Ishikawa (cell line): ENCODE results near the gene FBRSL1.

ENCODE experiments used
- CEBPB ChIP-seq: IDR thresholded peaks from 2 replicates; pipeline ENCODE4 v1.6.1; 2012
- CREB1 ChIP-seq: IDR thresholded peaks from 2 replicates; pipeline ENCODE4 v1.6.1; 2012; ENCODE audit warnings: low read depth
- EGR1 ChIP-seq: IDR thresholded peaks from 2 replicates; pipeline ENCODE4 v1.6.1; 2012
- EP300 ChIP-seq: IDR thresholded peaks from 2 replicates; pipeline ENCODE4 v1.6.1; 2012; ENCODE audit warnings: borderline replicate concordance
- FOXM1 ChIP-seq: IDR thresholded peaks from 2 replicates; pipeline ENCODE4 v1.6.1; 2012; ENCODE audit warnings: low read depth, borderline replicate concordance
- NFIC ChIP-seq: IDR thresholded peaks from 2 replicates; pipeline ENCODE4 v1.6.1; 2012
- RAD21 ChIP-seq: IDR thresholded peaks from 2 replicates; pipeline ENCODE4 v1.6.1; 2012; ENCODE audit warnings: low read depth
- TAF1 ChIP-seq: IDR thresholded peaks from 2 replicates; pipeline ENCODE4 v1.6.1; 2012; ENCODE audit warnings: low read depth, mild to moderate bottlenecking
- TCF12 ChIP-seq: IDR thresholded peaks from 2 replicates; pipeline ENCODE4 v1.6.1; 2012; ENCODE audit warnings: low read depth
- TEAD4 ChIP-seq: IDR thresholded peaks from 2 replicates; pipeline ENCODE4 v1.6.1; 2012
- YY1 ChIP-seq: IDR thresholded peaks from 2 replicates; pipeline ENCODE4 v1.6.1; 2012; ENCODE audit warnings: low read depth
- ZBTB7A ChIP-seq: IDR thresholded peaks from 2 replicates; pipeline ENCODE4 v1.6.1; 2012; ENCODE audit warnings: low read depth
- TF ChIP-seq, protein P1 (sequence below): IDR thresholded peaks from 2 replicates; pipeline ENCODE4 v1.6.1; 2012; ENCODE audit warnings: low read depth, mild to moderate bottlenecking
- TF ChIP-seq, protein P2 (sequence below): IDR thresholded peaks from 2 replicates; pipeline ENCODE4 v1.6.1; 2012
- TF ChIP-seq, protein P3 (sequence below): IDR thresholded peaks from 2 replicates; pipeline ENCODE4 v1.6.1; 2012

Gene FBRSL1

DNA sequence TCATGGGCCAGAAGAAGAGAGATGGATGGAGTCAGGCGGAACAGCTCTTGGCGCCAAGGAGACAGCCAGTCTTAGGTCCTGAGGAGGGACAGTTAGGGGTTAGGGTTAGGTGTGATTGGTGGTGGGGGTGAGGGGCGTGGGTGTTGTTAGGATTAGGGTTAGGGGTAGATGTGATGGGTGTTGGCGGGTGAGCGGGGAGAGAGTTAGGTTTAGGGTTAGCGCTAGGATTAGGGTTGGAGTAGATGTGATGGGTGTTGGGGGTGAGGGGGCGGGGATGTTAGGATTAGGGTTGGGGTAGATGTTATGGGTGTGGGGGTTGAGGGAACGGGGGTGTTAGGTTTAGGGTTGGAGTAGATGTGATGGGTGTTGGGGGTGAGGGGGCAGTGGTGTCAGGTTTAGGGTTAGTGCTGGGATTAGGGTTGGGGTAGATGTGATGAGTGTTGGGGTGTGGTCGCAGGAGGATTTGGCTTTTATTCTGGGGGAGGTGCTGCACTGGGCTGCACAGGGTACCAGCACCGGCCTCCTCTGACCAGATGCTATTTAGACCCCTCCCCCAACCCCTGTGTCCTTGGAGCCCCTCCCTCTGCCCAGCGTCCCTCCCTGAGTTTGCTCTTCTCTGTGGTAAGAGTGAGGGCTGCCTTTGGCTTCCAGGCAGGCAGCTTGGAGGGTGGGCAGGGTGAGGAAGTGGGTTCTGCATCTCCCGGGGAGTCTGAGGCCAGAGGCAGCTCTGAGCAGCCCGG lies 35.6 kb upstream of the FBRSL1 start:
- TF ChIP-seq RAD21 (no peak), YY1 (no peak), NFIC (no peak), TAF1 (no peak), FOXM1 (no peak), CREB1 (no peak), EP300 (no peak), TEAD4 (no peak), CEBPB (no peak)
- TF ChIP-seq, protein P1, sequence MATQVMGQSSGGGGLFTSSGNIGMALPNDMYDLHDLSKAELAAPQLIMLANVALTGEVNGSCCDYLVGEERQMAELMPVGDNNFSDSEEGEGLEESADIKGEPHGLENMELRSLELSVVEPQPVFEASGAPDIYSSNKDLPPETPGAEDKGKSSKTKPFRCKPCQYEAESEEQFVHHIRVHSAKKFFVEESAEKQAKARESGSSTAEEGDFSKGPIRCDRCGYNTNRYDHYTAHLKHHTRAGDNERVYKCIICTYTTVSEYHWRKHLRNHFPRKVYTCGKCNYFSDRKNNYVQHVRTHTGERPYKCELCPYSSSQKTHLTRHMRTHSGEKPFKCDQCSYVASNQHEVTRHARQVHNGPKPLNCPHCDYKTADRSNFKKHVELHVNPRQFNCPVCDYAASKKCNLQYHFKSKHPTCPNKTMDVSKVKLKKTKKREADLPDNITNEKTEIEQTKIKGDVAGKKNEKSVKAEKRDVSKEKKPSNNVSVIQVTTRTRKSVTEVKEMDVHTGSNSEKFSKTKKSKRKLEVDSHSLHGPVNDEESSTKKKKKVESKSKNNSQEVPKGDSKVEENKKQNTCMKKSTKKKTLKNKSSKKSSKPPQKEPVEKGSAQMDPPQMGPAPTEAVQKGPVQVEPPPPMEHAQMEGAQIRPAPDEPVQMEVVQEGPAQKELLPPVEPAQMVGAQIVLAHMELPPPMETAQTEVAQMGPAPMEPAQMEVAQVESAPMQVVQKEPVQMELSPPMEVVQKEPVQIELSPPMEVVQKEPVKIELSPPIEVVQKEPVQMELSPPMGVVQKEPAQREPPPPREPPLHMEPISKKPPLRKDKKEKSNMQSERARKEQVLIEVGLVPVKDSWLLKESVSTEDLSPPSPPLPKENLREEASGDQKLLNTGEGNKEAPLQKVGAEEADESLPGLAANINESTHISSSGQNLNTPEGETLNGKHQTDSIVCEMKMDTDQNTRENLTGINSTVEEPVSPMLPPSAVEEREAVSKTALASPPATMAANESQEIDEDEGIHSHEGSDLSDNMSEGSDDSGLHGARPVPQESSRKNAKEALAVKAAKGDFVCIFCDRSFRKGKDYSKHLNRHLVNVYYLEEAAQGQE: no peak
- TF ChIP-seq, protein P2, sequence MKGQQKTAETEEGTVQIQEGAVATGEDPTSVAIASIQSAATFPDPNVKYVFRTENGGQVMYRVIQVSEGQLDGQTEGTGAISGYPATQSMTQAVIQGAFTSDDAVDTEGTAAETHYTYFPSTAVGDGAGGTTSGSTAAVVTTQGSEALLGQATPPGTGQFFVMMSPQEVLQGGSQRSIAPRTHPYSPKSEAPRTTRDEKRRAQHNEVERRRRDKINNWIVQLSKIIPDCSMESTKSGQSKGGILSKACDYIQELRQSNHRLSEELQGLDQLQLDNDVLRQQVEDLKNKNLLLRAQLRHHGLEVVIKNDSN: no peak

DNA sequence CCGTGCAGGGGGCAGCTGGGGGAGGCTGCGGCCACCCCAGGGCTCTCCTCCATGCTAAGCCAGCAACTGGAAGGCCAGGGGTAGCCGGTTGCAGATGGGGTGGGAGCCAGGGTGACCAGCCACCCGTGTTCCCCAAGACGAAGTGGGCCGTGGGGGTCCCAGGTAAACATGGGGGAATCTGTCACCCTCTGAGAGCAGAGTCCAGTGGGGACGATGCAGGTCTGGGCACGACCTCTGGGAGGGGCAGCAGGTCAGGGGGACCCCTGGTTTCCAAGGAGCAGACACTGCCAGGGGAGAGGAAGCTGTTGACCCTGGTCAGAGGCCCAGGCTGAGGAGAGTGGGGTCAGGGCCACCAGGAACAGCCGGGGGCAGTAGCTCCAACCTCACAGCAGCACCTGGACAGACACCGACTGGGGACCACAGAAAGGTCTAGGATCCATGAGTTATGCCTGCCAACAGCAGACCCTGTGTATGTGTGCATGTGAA lies 35.0 kb upstream of the FBRSL1 start:
- no peak for TF ChIP-seq RAD21
- no peak for TF ChIP-seq TAF1
- TF ChIP-seq EP300: no peak
- TF ChIP-seq CEBPB: no peak
- TF ChIP-seq TEAD4: no peak
- no peak for TF ChIP-seq ZBTB7A
- TF ChIP-seq TCF12: no peak
- TF ChIP-seq CREB1: no peak
- TF ChIP-seq YY1: no peak
- TF ChIP-seq, protein P2: no peak
- no peak for TF ChIP-seq NFIC
- TF ChIP-seq, protein P3, sequence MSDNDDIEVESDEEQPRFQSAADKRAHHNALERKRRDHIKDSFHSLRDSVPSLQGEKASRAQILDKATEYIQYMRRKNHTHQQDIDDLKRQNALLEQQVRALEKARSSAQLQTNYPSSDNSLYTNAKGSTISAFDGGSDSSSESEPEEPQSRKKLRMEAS: no peak

DNA sequence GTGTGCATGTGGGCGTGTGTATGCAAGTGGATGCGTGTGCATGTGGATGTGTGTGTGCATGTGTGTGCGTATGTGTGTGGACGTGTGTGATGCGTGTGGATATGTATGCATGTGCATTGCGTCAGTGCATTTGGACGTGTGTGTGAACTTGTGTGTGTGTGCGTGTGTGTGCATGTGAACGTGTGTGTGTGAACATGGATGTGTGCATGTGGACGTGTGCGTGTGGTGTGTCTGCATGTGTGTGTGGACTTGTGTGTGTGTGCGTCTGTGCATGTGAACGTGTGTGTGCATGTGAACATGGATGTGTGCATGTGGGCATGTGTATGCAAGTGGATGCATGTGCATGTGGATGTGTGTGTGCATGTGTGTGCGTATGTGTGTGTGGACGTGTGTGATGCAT lies 34.4 kb upstream of the FBRSL1 start:
- TF ChIP-seq CREB1: no peak

DNA sequence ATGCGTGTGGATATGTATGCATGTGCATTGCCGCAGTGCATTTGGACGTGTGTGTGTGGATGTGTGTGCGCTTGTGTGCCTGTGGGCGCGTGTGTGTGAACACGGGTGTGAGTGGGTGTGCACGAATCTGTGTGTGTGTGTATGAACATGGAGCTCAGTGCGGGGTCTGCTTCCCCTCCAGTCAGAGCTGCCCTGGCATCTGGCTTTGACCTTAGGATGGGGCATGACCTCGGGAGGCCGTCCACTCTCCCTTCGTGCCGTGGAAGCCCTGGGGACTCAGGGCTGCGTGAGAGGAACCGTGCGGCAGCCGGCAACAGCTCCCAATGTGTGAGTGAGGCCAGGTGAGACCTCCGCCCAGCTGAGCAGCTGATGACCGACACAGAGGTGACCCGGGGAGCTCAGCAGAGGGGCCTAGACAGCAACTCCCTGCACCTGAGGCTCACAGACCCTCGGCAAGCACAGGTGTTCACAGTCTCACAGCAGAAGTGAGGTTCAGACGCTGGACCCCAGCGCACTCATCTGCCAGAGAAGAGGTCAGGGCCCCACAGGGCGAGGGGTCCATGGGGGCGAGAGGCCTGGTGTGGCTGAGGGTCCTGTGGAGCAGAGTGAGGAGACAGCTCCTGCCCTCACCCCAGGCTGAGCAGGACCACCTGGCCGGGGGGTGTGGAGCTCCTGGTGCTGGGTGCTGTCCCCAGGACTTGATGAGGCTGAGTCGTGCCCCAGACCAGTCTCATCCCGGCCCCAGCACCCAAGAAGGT lies 33.6 kb upstream of the FBRSL1 start:
- TF ChIP-seq FOXM1 (no peak), CEBPB (no peak), CREB1 (no peak), ZBTB7A (no peak), EP300 (no peak), TEAD4 (no peak), EGR1 (no peak), TCF12 (no peak)
- TF ChIP-seq, protein P2: no peak
- TF ChIP-seq, protein P1: no peak
- TF ChIP-seq, protein P3: no peak

DNA sequence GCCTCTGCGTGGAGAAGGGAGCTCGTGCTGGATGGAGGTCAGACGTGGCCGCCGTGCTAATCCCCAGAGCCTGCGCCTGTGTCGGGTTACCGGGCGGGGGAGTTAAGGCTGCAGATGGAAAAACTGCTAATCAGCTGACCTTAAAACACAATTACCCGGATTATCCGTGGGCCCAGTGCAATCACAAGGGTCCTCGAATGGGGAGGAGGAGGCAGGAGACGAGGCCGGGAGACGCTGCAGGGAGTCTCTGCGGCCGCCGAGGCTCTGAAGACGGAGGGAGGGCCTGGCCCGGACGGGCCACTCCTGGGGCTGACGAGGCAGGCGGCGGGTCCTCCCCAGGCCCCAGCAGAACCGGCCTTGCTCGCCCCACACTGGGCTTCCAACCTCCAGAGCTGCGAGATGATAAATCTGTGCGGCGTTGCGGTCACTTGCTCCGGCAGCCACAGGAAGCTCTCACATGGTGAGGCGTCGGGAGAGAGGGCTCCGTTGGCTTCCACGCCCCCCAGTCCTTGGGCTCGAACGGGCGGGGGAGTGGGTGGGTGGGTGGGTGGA lies 32.9 kb upstream of the FBRSL1 start:
- no peak for TF ChIP-seq CREB1
- no peak for TF ChIP-seq RAD21

DNA sequence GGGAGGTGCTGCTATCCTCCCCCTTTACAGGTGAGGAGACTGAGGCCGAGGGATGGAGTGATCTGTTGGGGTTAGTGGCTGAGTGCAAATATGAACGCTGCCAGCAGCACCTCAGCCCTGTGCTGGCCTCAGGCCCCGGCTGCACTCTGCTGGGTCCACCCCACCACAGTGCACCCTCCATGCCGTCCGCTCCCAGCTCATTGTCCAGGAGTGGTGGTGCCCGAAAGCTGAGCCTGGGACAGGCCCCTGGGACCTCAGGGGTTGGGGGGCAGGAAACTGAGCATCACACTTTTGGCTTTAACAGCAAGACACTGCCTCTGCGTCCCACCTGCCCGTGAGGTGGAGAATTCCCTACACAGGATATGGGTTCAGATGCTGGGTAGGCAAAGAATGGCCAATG lies 31.5 kb upstream of the FBRSL1 start:
- no peak for TF ChIP-seq YY1
- no peak for TF ChIP-seq ZBTB7A
- TF ChIP-seq, protein P2: no peak
- TF ChIP-seq, protein P1: no peak
- no peak for TF ChIP-seq CREB1
- no peak for TF ChIP-seq TAF1
- TF ChIP-seq TCF12: no peak
- no peak for TF ChIP-seq TEAD4
- no peak for TF ChIP-seq NFIC
- TF ChIP-seq EGR1: no peak
- no peak for TF ChIP-seq CEBPB
- TF ChIP-seq EP300: no peak
- TF ChIP-seq, protein P3: no peak
- TF ChIP-seq RAD21: no peak
- TF ChIP-seq FOXM1: no peak
